ENCODE measurements around the gene ELOVL4.

ELOVL4 gene

GRCh38 chr6:79898076-79898475 is 49.3 kb downstream of the ELOVL4 start:
- H3K9ac ChIP-seq (ENCODE audit: low read length), result no peak overlapping the region
- H3F3A ChIP-seq (ENCODE audit: insufficient read depth), result no peaks in the 10 kb centered on the region
- no peaks in the 10 kb centered on the region for H3K27me3 ChIP-seq (ENCODE audit: low read length)
- H3K4me2 ChIP-seq (ENCODE audit: low read depth, low read length, poor library complexity, severe bottlenecking), result no peak overlapping the region
- H3K36me3 ChIP-seq (ENCODE audit: low read length), result no peaks in the 10 kb centered on the region
- H4K20me1 ChIP-seq (ENCODE audit: low read depth, low read length), result no peaks in the 10 kb centered on the region
- no peak overlapping the region for H3K27ac ChIP-seq (ENCODE audit: low read depth, low read length)
- H3K9me2 ChIP-seq (replicated peaks; ENCODE audit: insufficient read depth, low read length), result no peaks in the 10 kb centered on the region
- TF ChIP-seq EZH2phosphoT487 (conservative IDR thresholded peaks at IDR 0.05; ENCODE audit: low read length) (no peak), CTCF (IDR thresholded peaks at IDR 0.05; ENCODE audit: insufficient read depth, low read length, poor library complexity, severe bottlenecking) (no peak)
- H3K9me3 ChIP-seq (ENCODE audit: insufficient read depth, low read length), result no peaks in the 10 kb centered on the region
- no peak overlapping the region for H3K4me3 ChIP-seq (ENCODE audit: insufficient read depth, low read length, poor library complexity, severe bottlenecking)
- H2AFZ ChIP-seq (ENCODE audit: low read depth, low read length, severe bottlenecking), result no peak overlapping the region
- no peaks in the 10 kb centered on the region for H3K79me2 ChIP-seq (ENCODE audit: insufficient read depth, low read length)

- Histone ChIP-seq H3K4me3 (ENCODE audit: insufficient read depth, low read length, poor library complexity, severe bottlenecking) (no peak overlapping the region), H3K79me2 (ENCODE audit: insufficient read depth, low read length) (no peaks in the 10 kb centered on the region), H3K4me2 (ENCODE audit: low read depth, low read length, poor library complexity, severe bottlenecking) (no peak overlapping the region), H3K9me3 (ENCODE audit: insufficient read depth, low read length) (no peaks in the 10 kb centered on the region), H3K27ac (ENCODE audit: low read depth, low read length) (no peak overlapping the region), H3F3A (ENCODE audit: insufficient read depth) (no peaks in the 10 kb centered on the region), H3K9ac (ENCODE audit: low read length) (no peak overlapping the region), H2AFZ (ENCODE audit: low read depth, low read length, severe bottlenecking) (no peak overlapping the region), H3K36me3 (ENCODE audit: low read length) (no peaks in the 10 kb centered on the region; the same call in 1 of the 2 replicates), H4K20me1 (ENCODE audit: low read depth, low read length) (no peaks in the 10 kb centered on the region), H3K9me2 (replicated peaks; ENCODE audit: insufficient read depth, low read length) (no peaks in the 10 kb centered on the region), H3K27me3 (ENCODE audit: low read length) (no peaks in the 10 kb centered on the region)
- TF ChIP-seq EZH2phosphoT487 (conservative IDR thresholded peaks at IDR 0.05; ENCODE audit: low read length) (no peak), CTCF (IDR thresholded peaks at IDR 0.05; ENCODE audit: insufficient read depth, low read length, poor library complexity, severe bottlenecking) (no peak)
Measured at GRCh38 chr6:79896075-79896449, 51.3 kb downstream of the ELOVL4 start.

GRCh38 chr6:79895382-79896074 is 51.8 kb downstream of the ELOVL4 start:
- H3K4me3 ChIP-seq (ENCODE audit: insufficient read depth, low read length, poor library complexity, severe bottlenecking), result no peak overlapping the region
- no peaks in the 10 kb centered on the region for H3K79me2 ChIP-seq (ENCODE audit: insufficient read depth, low read length)
- H3K9ac ChIP-seq (ENCODE audit: low read length), result no peak overlapping the region
- no peak for TF ChIP-seq CTCF (IDR thresholded peaks at IDR 0.05; ENCODE audit: insufficient read depth, low read length, poor library complexity, severe bottlenecking)
- no peak for TF ChIP-seq EZH2phosphoT487 (conservative IDR thresholded peaks at IDR 0.05; ENCODE audit: low read length)
- H2AFZ ChIP-seq (ENCODE audit: low read depth, low read length, severe bottlenecking), result no peak overlapping the region
- no peaks in the 10 kb centered on the region for H3K27me3 ChIP-seq (ENCODE audit: low read length)
- H3K4me2 ChIP-seq (ENCODE audit: low read depth, low read length, poor library complexity, severe bottlenecking), result no peak overlapping the region
- H3K36me3 ChIP-seq (ENCODE audit: low read length), result no peaks in the 10 kb centered on the region; the same call in 1 of the 2 replicates
- H4K20me1 ChIP-seq (ENCODE audit: low read depth, low read length), result no peaks in the 10 kb centered on the region
- no peaks in the 10 kb centered on the region for H3F3A ChIP-seq (ENCODE audit: insufficient read depth)
- no peak overlapping the region for H3K27ac ChIP-seq (ENCODE audit: low read depth, low read length)
- no peaks in the 10 kb centered on the region for H3K9me3 ChIP-seq (ENCODE audit: insufficient read depth, low read length)
- no peaks in the 10 kb centered on the region for H3K9me2 ChIP-seq (replicated peaks; ENCODE audit: insufficient read depth, low read length)

Data from SU-DHL-6 (cell line).